ENCODE data around the gene TPRN.

TPRN gene

GRCh38 chr9:137199411-137200121 lies 975 bp downstream of the TPRN start:
- TF ChIP-seq POLR2A (IDR thresholded peaks at IDR 0.05; ENCODE audit: low read depth, low read length): no peak
- no peak for TF ChIP-seq POU2F2 (IDR thresholded peaks at IDR 0.05; ENCODE audit: low read depth, low read length)
- no peak for TF ChIP-seq SPI1 (IDR thresholded peaks at IDR 0.05; ENCODE audit: low read depth, low read length)
- no peak for TF ChIP-seq PAX5 (IDR thresholded peaks at IDR 0.05; ENCODE audit: insufficient read depth, low read length, severe bottlenecking)
- TF ChIP-seq POLR2AphosphoS5 (IDR thresholded peaks at IDR 0.05; ENCODE audit: low read depth, low read length): no peak
- TF ChIP-seq TAF1 (IDR thresholded peaks at IDR 0.05; ENCODE audit: low read depth, low read length): no peak
- DNase-seq (ENCODE audit: insufficient read length, low spot score): no peak
- FAIRE-seq: no peak

GRCh38 chr9:137198902-137199283 lies 1.6 kb downstream of the TPRN start:
- FAIRE-seq: no peak
- TF ChIP-seq POLR2A (IDR thresholded peaks at IDR 0.05; ENCODE audit: low read depth, low read length) (no peak), POU2F2 (IDR thresholded peaks at IDR 0.05; ENCODE audit: low read depth, low read length) (no peak), POLR2AphosphoS5 (IDR thresholded peaks at IDR 0.05; ENCODE audit: low read depth, low read length) (no peak), PAX5 (IDR thresholded peaks at IDR 0.05; ENCODE audit: insufficient read depth, low read length, severe bottlenecking) (no peak), SPI1 (IDR thresholded peaks at IDR 0.05; ENCODE audit: low read depth, low read length) (no peak), TAF1 (IDR thresholded peaks at IDR 0.05; ENCODE audit: low read depth, low read length) (no peak)
- DNase-seq (ENCODE audit: insufficient read length, low spot score): no peak

GRCh38 chr9:137198051-137198901 lies 2.3 kb downstream of the TPRN start:
- no peak for TF ChIP-seq POLR2AphosphoS5 (IDR thresholded peaks at IDR 0.05; ENCODE audit: low read depth, low read length)
- TF ChIP-seq PAX5 (IDR thresholded peaks at IDR 0.05; ENCODE audit: insufficient read depth, low read length, severe bottlenecking): no peak
- no peak for TF ChIP-seq POU2F2 (IDR thresholded peaks at IDR 0.05; ENCODE audit: low read depth, low read length)
- TF ChIP-seq TAF1 (IDR thresholded peaks at IDR 0.05; ENCODE audit: low read depth, low read length): no peak
- no peak for TF ChIP-seq POLR2A (IDR thresholded peaks at IDR 0.05; ENCODE audit: low read depth, low read length)
- no peak for TF ChIP-seq SPI1 (IDR thresholded peaks at IDR 0.05; ENCODE audit: low read depth, low read length)
- no peak for FAIRE-seq
- DNase-seq (ENCODE audit: insufficient read length, low spot score): no peak

- FAIRE-seq (no peak), DNase-seq (ENCODE audit: insufficient read length, low spot score) (no peak)
- TF ChIP-seq TAF1 (IDR thresholded peaks at IDR 0.05; ENCODE audit: low read depth, low read length) (no peak), POU2F2 (IDR thresholded peaks at IDR 0.05; ENCODE audit: low read depth, low read length) (no peak), PAX5 (IDR thresholded peaks at IDR 0.05; ENCODE audit: insufficient read depth, low read length, severe bottlenecking) (no peak), POLR2AphosphoS5 (IDR thresholded peaks at IDR 0.05; ENCODE audit: low read depth, low read length) (no peak), SPI1 (IDR thresholded peaks at IDR 0.05; ENCODE audit: low read depth, low read length) (no peak), POLR2A (IDR thresholded peaks at IDR 0.05; ENCODE audit: low read depth, low read length) (no peak)
Measured at GRCh38 chr9:137195525-137196220, 4.9 kb downstream of the TPRN start.

- FAIRE-seq (no peak), DNase-seq (ENCODE audit: insufficient read length, low spot score) (no peak)
- TF ChIP-seq POU2F2 (IDR thresholded peaks at IDR 0.05; ENCODE audit: low read depth, low read length) (no peak), SPI1 (IDR thresholded peaks at IDR 0.05; ENCODE audit: low read depth, low read length) (no peak)
Measured at GRCh38 chr9:137194909-137195308, 5.6 kb downstream of the TPRN start.

GRCh38 chr9:137194388-137194787 lies 6.2 kb downstream of the TPRN start:
- no peak for DNase-seq (ENCODE audit: insufficient read length, low spot score)
- TF ChIP-seq POU2F2 (IDR thresholded peaks at IDR 0.05; ENCODE audit: low read depth, low read length): no peak
- no peak for TF ChIP-seq TAF1 (IDR thresholded peaks at IDR 0.05; ENCODE audit: low read depth, low read length)
- TF ChIP-seq POLR2A (IDR thresholded peaks at IDR 0.05; ENCODE audit: low read depth, low read length): no peak
- TF ChIP-seq SPI1 (IDR thresholded peaks at IDR 0.05; ENCODE audit: low read depth, low read length): no peak
- no peak for TF ChIP-seq POLR2AphosphoS5 (IDR thresholded peaks at IDR 0.05; ENCODE audit: low read depth, low read length)
- TF ChIP-seq PAX5 (IDR thresholded peaks at IDR 0.05; ENCODE audit: insufficient read depth, low read length, severe bottlenecking): no peak
- no peak for FAIRE-seq

GRCh38 chr9:137193771-137194170 lies 6.8 kb downstream of the TPRN start:
- FAIRE-seq (no peak), DNase-seq (ENCODE audit: insufficient read length, low spot score) (no peak)
- TF ChIP-seq POLR2A (IDR thresholded peaks at IDR 0.05; ENCODE audit: low read depth, low read length): no peak
- TF ChIP-seq TAF1 (IDR thresholded peaks at IDR 0.05; ENCODE audit: low read depth, low read length): no peak
- TF ChIP-seq PAX5 (IDR thresholded peaks at IDR 0.05; ENCODE audit: insufficient read depth, low read length, severe bottlenecking): no peak

- TF ChIP-seq POU2F2 (IDR thresholded peaks at IDR 0.05; ENCODE audit: low read depth, low read length) (no peak), POLR2AphosphoS5 (IDR thresholded peaks at IDR 0.05; ENCODE audit: low read depth, low read length) (no peak), TAF1 (IDR thresholded peaks at IDR 0.05; ENCODE audit: low read depth, low read length) (no peak), SPI1 (IDR thresholded peaks at IDR 0.05; ENCODE audit: low read depth, low read length) (no peak), PAX5 (IDR thresholded peaks at IDR 0.05; ENCODE audit: insufficient read depth, low read length, severe bottlenecking) (no peak), POLR2A (IDR thresholded peaks at IDR 0.05; ENCODE audit: low read depth, low read length) (no peak)
- no peak for DNase-seq (ENCODE audit: insufficient read length, low spot score)
- FAIRE-seq: no peak
Measured at GRCh38 chr9:137192859-137193258, 7.7 kb downstream of the TPRN start.

GRCh38 chr9:137192448-137192780 lies 8.1 kb downstream of the TPRN start:
- FAIRE-seq: no peak
- DNase-seq (ENCODE audit: insufficient read length, low spot score): no peak
- TF ChIP-seq TAF1 (IDR thresholded peaks at IDR 0.05; ENCODE audit: low read depth, low read length) (no peak), POU2F2 (IDR thresholded peaks at IDR 0.05; ENCODE audit: low read depth, low read length) (no peak), SPI1 (IDR thresholded peaks at IDR 0.05; ENCODE audit: low read depth, low read length) (no peak), POLR2AphosphoS5 (IDR thresholded peaks at IDR 0.05; ENCODE audit: low read depth, low read length) (no peak), POLR2A (IDR thresholded peaks at IDR 0.05; ENCODE audit: low read depth, low read length) (no peak), PAX5 (IDR thresholded peaks at IDR 0.05; ENCODE audit: insufficient read depth, low read length, severe bottlenecking) (no peak)

Measured in GM12891 (cell line).